Tibial artery (tissue), 4 donors: ENCODE results near the gene ILDR2.

Experiments used
- DNase-seq, 2 donors: peaks; one replicate each; pipeline ENCODE4 v3.0.0-alpha.2; 2019
- H3K27ac ChIP-seq, 2 donors: fragments of 200-600 bp; sonication (generic) in 1 of 2; 1 replicate in 1 of 2; 2 replicates in 1 of 2; pipeline ENCODE4 v1.5.1; 2018 to 2019; ENCODE audit warnings: mild to moderate bottlenecking in 1 of 2
- H3K27me3 ChIP-seq, 2 donors: fragments of 200-600 bp; sonication (generic) in 1 of 2; one replicate each; pipeline versions ENCODE4 v1.5.1 to v1.6.0; 2016 to 2019
- H3K36me3 ChIP-seq, 3 donors: fragments of 200-600 bp; sonication (generic) in 2 of 3; one replicate each; pipeline ENCODE4 v1.5.1; 2016 to 2019; ENCODE audit warnings: mild to moderate bottlenecking in 2 of 3
- H3K4me1 ChIP-seq, 4 donors: fragments of 200-600 bp; sonication (generic) in 2 of 4; 1 replicate in 3 of 4; 2 replicates in 1 of 4; pipeline ENCODE4 v1.5.1; 2016 to 2019
- H3K4me3 ChIP-seq, 2 donors: fragments of 200-600 bp; sonication (generic) in 1 of 2; 1 replicate in 1 of 2; 2 replicates in 1 of 2; pipeline ENCODE4 v1.5.1; 2018 to 2019; ENCODE audit warnings: mild to moderate bottlenecking in 2 of 2
- H3K9me3 ChIP-seq, 3 donors: fragments of 200-600 bp; sonication (generic) in 1 of 3; one replicate each; pipeline ENCODE4 v1.5.1; 2016 to 2019
- CTCF ChIP-seq, 2 experiments: fragments of 200-600 bp in 1 of 2; fragments of 450-650 bp in 1 of 2; IDR thresholded peaks; one replicate each; pipeline ENCODE4 v1.5.1; 2017 to 2019; ENCODE audit warnings: antibody characterized with exemption in 2 of 2, mild to moderate bottlenecking in 1 of 2, moderate library complexity in 1 of 2
- intact Hi-C: fragments of 100-400 bp; cut with DNase I; formaldehyde crosslinking; loops from one replicate; pipeline ENCODE4 v1.15.0; 2023; ENCODE audit warnings: low total_unique reads

ILDR2 gene

GRCh38 chr1:166914111-166914510 lies 61.2 kb downstream of the ILDR2 start:
- intact Hi-C loops: no loop called here
- no peak for DNase-seq
- no peaks in the 10 kb centered on the region for H3K9me3 ChIP-seq
- H3K27me3 ChIP-seq: peaks cover 0 to 13% of the 10 kb centered on the region in 2 donors
- no peak overlapping the region for H3K27ac ChIP-seq
- H3K4me1 ChIP-seq: no peaks in the 10 kb centered on the region
- H3K36me3 ChIP-seq: no peaks in the 10 kb centered on the region
- TF ChIP-seq CTCF (IDR thresholded peaks at IDR 0.05): no peak
- H3K4me3 ChIP-seq: no peak overlapping the region

- TF ChIP-seq CTCF (IDR thresholded peaks at IDR 0.05): no peak
- no peaks in the 10 kb centered on the region for H3K9me3 ChIP-seq
- no peaks in the 10 kb centered on the region for H3K36me3 ChIP-seq
- intact Hi-C loops: no loop called here
- no peak overlapping the region for H3K4me3 ChIP-seq
- peaks cover 0 to 2% (median 0%) of the 10 kb centered on the region in 4 donors for H3K4me1 ChIP-seq
- H3K27me3 ChIP-seq: no peaks in the 10 kb centered on the region
- DNase-seq: no peak
- no peak overlapping the region for H3K27ac ChIP-seq
Measured at GRCh38 chr1:166911624-166912023, 63.7 kb downstream of the ILDR2 start.

- no peaks in the 10 kb centered on the region for H3K9me3 ChIP-seq
- intact Hi-C loops: no loop called here
- no peak overlapping the region for H3K27ac ChIP-seq
- H3K36me3 ChIP-seq: no peaks in the 10 kb centered on the region
- no peak overlapping the region for H3K4me3 ChIP-seq
- no peaks in the 10 kb centered on the region for H3K27me3 ChIP-seq
- peaks cover 0 to 14% (median 3%) of the 10 kb centered on the region in 4 donors for H3K4me1 ChIP-seq
- DNase-seq: peak in 1 of 2 donors; percentile 33
- TF ChIP-seq CTCF (IDR thresholded peaks at IDR 0.05): peak; percentile 53 to 58
Measured at GRCh38 chr1:166910396-166910994, 64.8 kb downstream of the ILDR2 start.

GRCh38 chr1:166908942-166909341 lies 66.4 kb downstream of the ILDR2 start:
- H3K27ac ChIP-seq: no peak overlapping the region
- no peak for TF ChIP-seq CTCF (IDR thresholded peaks at IDR 0.05)
- H3K4me3 ChIP-seq: no peak overlapping the region
- H3K36me3 ChIP-seq: no peaks in the 10 kb centered on the region
- H3K9me3 ChIP-seq: no peaks in the 10 kb centered on the region
- intact Hi-C loops: loop anchor here (5.0 kb wide), 1 partner anchor 148 kb away; no protein-coding TSS in a partner anchor
- H3K4me1 ChIP-seq: peaks cover 0 to 25% (median 7%) of the 10 kb centered on the region in 4 donors
- no peaks in the 10 kb centered on the region for H3K27me3 ChIP-seq
- no peak for DNase-seq

GRCh38 chr1:166907763-166908162 lies 67.6 kb downstream of the ILDR2 start:
- DNase-seq: no peak
- no peaks in the 10 kb centered on the region for H3K9me3 ChIP-seq
- intact Hi-C loops: loop anchor here (5.0 kb wide), 1 partner anchor 150 kb away; no protein-coding TSS in a partner anchor
- H3K36me3 ChIP-seq: no peaks in the 10 kb centered on the region
- H3K27ac ChIP-seq: no peak overlapping the region
- no peak overlapping the region for H3K4me3 ChIP-seq
- peaks cover 0 to 25% (median 7%) of the 10 kb centered on the region in 4 donors for H3K4me1 ChIP-seq
- no peak for TF ChIP-seq CTCF (IDR thresholded peaks at IDR 0.05)
- no peaks in the 10 kb centered on the region for H3K27me3 ChIP-seq
